Ishikawa (cell line): Measurements from ENCODE around the gene PPFIBP2.

Experiments
- EGR1 ChIP-seq: IDR thresholded peaks from 2 replicates; pipeline ENCODE4 v1.6.1; 2012
- EP300 ChIP-seq: IDR thresholded peaks from 2 replicates; pipeline ENCODE4 v1.6.1; 2012; ENCODE audit warnings: borderline replicate concordance
- RAD21 ChIP-seq: IDR thresholded peaks from 2 replicates; pipeline ENCODE4 v1.6.1; 2012; ENCODE audit warnings: low read depth
- TAF1 ChIP-seq: IDR thresholded peaks from 2 replicates; pipeline ENCODE4 v1.6.1; 2012; ENCODE audit warnings: low read depth, mild to moderate bottlenecking
- TCF12 ChIP-seq: IDR thresholded peaks from 2 replicates; pipeline ENCODE4 v1.6.1; 2012; ENCODE audit warnings: low read depth
- YY1 ChIP-seq: IDR thresholded peaks from 2 replicates; pipeline ENCODE4 v1.6.1; 2012; ENCODE audit warnings: low read depth
- ZBTB7A ChIP-seq: IDR thresholded peaks from 2 replicates; pipeline ENCODE4 v1.6.1; 2012; ENCODE audit warnings: low read depth
- TF ChIP-seq, protein P1 (sequence below): IDR thresholded peaks from 2 replicates; pipeline ENCODE4 v1.6.1; 2012
- TF ChIP-seq, protein P2 (sequence below): IDR thresholded peaks from 2 replicates; pipeline ENCODE4 v1.6.1; 2012; ENCODE audit warnings: low read depth, mild to moderate bottlenecking
- TF ChIP-seq, protein P3 (sequence below): IDR thresholded peaks from 2 replicates; pipeline ENCODE4 v1.6.1; 2012

DNA sequence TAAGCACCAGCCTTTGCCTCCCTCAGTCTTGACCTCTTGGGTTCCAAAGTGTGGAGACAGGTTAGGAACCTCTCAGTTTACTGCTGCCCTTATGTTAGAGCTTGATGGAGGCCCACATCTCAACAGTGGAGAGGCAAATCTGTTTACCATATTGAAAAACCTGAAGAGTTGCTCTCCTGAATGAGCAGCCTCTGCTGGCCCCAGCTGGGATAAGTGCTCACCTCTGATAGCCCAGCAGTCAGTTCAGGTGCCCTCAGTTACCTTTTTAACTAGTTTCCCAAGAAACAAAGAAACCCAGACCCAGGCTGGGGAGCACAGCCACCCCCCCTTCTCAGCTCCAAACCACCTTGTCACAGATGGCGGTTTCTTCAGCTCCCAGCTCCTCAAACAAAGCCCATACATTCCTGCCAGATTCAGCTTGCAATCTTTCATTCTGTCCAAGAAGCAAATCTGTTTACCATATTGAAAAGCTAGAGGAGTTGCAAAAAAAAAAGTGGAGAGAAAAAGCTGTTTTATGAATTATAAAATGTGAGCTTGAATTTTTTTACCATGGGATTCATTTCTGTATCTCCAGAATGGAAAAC lies 57.2 kb downstream of the PPFIBP2 start:
- TF ChIP-seq EGR1 (no peak), TCF12 (no peak), EP300 (no peak), TAF1 (no peak), ZBTB7A (no peak), YY1 (no peak), RAD21 (no peak)
- TF ChIP-seq, protein P1, sequence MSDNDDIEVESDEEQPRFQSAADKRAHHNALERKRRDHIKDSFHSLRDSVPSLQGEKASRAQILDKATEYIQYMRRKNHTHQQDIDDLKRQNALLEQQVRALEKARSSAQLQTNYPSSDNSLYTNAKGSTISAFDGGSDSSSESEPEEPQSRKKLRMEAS, result no peak
- TF ChIP-seq, protein P2, sequence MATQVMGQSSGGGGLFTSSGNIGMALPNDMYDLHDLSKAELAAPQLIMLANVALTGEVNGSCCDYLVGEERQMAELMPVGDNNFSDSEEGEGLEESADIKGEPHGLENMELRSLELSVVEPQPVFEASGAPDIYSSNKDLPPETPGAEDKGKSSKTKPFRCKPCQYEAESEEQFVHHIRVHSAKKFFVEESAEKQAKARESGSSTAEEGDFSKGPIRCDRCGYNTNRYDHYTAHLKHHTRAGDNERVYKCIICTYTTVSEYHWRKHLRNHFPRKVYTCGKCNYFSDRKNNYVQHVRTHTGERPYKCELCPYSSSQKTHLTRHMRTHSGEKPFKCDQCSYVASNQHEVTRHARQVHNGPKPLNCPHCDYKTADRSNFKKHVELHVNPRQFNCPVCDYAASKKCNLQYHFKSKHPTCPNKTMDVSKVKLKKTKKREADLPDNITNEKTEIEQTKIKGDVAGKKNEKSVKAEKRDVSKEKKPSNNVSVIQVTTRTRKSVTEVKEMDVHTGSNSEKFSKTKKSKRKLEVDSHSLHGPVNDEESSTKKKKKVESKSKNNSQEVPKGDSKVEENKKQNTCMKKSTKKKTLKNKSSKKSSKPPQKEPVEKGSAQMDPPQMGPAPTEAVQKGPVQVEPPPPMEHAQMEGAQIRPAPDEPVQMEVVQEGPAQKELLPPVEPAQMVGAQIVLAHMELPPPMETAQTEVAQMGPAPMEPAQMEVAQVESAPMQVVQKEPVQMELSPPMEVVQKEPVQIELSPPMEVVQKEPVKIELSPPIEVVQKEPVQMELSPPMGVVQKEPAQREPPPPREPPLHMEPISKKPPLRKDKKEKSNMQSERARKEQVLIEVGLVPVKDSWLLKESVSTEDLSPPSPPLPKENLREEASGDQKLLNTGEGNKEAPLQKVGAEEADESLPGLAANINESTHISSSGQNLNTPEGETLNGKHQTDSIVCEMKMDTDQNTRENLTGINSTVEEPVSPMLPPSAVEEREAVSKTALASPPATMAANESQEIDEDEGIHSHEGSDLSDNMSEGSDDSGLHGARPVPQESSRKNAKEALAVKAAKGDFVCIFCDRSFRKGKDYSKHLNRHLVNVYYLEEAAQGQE, result no peak
- TF ChIP-seq, protein P3, sequence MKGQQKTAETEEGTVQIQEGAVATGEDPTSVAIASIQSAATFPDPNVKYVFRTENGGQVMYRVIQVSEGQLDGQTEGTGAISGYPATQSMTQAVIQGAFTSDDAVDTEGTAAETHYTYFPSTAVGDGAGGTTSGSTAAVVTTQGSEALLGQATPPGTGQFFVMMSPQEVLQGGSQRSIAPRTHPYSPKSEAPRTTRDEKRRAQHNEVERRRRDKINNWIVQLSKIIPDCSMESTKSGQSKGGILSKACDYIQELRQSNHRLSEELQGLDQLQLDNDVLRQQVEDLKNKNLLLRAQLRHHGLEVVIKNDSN, result no peak
